GM12892 (cell line): ENCODE results near the gene CACNA2D2.

Source experiments
- DNase-seq: peaks from one replicate; pipeline ENCODE4 v3.0.0; 2011; ENCODE audit not compliant: insufficient read length
- FAIRE-seq: peaks from 2 replicates; lab custom pipeline; 2011; peaks lifted over from hg19 to GRCh38; lab: Jason Lieb, UNC
- POLR2A ChIP-seq: IDR thresholded peaks from 2 replicates; pipeline ENCODE4 v1.6.1; 2011; ENCODE audit warnings: low read depth, low read length, control low read depth
- POLR2AphosphoS5 ChIP-seq: IDR thresholded peaks from 2 replicates; pipeline ENCODE4 v1.6.1; 2011; ENCODE audit warnings: low read depth, low read length, control low read depth
- TAF1 ChIP-seq: IDR thresholded peaks from 2 replicates; pipeline ENCODE4 v1.6.1; 2011; ENCODE audit warnings: low read depth, mild to moderate bottlenecking, control low read depth, low read length, borderline replicate concordance

The CACNA2D2 gene

DNA sequence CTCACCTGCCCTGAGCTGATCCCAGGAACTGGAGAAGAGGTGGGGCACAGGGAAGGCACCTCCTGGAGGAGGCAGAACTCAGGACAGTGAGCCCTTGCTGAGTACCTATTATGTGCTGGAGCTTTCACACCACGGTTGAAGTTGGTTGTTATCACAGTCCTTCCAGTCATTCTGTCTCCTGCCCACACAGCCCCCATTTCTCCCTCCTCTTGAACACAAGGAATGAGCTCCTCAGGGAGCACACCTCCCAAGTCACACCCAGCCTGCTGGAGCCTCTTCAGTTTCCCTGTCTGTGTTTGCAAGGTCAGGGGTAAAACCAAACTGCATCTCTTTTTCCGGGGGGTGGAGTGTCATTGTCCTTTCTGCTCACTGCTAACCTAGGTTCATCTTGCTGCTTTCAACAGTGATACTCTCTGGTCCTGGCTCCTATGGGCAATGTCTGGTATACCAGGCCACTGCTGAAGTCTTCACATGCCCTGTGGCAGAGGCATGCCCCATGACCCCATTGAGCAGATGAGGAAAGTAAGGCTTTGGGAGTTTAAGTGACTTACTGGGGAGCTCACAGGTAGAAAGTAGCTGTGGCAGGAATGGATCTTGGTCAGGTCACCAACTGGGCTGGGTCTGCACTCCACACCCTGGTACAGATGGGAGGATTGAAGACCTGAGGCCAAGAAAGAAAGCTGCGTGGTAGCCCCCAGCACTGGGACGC, 34.1 kb upstream of the CACNA2D2 start:
- TF ChIP-seq POLR2AphosphoS5 (no peak), POLR2A (no peak), TAF1 (no peak)
- FAIRE-seq (no peak), DNase-seq (no peak)

DNA sequence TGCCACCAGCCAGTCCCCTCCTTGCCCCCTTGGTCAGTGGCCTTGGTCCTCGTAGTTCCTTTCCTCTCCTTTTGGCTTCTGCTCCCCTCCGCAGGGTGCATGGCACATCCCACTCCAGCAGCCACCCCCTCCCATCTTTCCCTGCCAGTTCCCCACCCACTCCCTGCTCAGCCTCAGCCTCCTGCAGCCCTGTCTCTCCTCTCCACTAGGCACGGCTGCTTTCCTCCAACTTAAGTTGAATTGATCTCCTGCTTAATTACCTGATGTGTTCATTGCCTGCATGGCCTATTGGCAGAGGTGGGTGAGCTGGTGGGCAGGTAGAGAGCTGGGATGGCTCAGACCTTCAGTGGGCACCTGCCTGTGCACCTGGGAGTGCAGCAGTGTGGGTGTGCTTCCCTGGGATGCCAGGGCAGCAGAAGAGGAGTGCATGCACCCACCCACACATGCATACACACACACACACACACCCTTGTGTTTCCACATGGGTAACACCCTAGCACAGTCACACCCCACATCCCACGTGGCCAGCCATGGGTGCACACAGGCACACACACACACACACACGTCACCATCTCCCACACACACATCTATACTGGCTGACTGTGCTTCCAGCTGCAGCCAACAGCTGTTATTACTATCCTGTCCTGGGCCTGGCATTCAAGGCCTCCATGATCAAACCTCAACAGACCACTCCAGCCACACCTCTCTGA, 33.2 kb upstream of the CACNA2D2 start:
- no peak for TF ChIP-seq TAF1
- no peak for TF ChIP-seq POLR2A
- no peak for TF ChIP-seq POLR2AphosphoS5
- FAIRE-seq (no peak), DNase-seq (no peak)

DNA sequence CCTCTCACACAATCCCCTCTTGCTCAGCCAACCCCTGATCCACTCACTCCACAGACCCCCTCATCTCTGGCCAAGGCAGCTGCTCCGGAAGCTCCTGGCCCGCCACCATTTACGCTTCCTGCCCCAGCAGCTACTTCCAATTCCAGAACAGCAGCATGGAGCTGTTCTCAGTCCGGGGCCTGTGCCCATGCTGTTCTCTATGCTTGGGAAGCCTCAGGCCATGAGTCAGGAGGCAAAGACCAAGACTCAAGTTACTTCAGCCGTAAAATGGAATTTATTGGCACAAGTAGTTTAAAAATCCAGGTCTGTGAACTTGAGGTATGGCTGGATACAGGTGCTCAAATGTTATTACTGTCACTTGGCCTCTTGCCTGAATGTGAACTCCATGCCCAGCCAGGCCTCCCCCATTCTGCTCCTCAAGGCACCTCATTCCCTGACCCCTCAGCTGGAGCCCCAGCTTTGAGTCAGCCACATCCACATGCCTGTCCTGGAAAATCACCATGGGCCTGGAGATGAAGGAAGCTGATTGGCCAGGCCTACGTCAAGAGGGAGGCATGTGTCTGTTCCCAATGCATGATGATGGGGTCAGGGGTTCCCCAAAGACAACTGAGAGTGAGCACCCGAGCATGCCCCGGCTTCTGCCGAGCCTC, 31.4 kb upstream of the CACNA2D2 start:
- DNase-seq = no peak
- FAIRE-seq = no peak
- TF ChIP-seq POLR2A (no peak), TAF1 (no peak), POLR2AphosphoS5 (no peak)

DNA sequence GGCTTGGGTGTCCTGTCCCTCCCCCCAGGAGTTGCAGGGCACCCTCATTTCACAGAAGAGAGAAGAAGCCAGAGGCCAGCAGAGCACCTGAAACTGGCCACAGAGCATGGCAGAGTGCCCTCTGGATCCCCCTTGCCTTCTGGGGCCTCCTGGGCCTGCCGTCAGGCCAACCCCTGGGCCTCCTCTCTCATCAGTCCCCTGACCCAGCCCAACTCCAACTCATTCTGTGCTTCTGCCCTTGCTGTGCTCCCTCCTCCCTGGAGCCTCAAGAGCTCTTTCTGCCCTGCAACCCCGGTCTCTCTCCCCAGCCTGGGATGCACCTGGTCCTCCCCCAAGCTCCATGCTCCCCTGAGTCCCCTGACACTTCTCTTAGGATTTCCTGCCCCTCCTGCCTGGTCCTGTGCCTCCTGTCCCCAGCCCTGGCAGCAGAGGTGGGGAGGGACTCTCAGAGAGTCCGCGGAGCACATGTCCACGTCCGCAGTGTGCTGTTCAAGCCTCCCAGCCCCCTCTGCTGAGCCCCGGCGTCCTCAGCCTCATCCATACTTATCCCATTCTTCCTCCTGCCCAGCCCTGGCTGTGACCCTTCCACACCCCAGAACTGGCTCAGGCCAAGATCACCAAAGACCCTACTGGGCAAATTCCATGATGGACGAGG, 30.5 kb upstream of the CACNA2D2 start:
- TF ChIP-seq POLR2A (no peak), POLR2AphosphoS5 (no peak), TAF1 (no peak)
- DNase-seq (no peak), FAIRE-seq (no peak)

DNA sequence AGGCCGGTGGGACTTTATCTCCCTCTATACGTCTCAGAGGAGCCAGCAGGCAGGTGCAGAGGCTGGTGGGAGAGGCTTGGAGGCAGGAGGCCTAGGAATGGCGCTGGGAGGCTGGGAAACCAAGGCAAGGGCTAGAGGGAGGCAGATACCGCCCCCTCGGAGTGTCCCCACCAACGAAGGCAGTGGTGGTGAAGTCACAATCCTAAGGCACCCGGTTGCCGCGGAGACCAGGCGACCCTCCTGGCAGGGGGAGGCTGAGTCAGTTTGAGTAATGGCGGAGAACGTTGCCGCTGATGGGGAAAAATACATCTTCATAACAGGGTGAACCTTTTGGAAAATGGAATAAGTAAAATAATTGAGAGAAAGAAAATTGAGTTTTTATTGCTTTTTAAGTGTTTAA, 29.9 kb upstream of the CACNA2D2 start:
- TF ChIP-seq TAF1 (no peak), POLR2AphosphoS5 (no peak), POLR2A (no peak)
- DNase-seq (no peak), FAIRE-seq (no peak)

DNA sequence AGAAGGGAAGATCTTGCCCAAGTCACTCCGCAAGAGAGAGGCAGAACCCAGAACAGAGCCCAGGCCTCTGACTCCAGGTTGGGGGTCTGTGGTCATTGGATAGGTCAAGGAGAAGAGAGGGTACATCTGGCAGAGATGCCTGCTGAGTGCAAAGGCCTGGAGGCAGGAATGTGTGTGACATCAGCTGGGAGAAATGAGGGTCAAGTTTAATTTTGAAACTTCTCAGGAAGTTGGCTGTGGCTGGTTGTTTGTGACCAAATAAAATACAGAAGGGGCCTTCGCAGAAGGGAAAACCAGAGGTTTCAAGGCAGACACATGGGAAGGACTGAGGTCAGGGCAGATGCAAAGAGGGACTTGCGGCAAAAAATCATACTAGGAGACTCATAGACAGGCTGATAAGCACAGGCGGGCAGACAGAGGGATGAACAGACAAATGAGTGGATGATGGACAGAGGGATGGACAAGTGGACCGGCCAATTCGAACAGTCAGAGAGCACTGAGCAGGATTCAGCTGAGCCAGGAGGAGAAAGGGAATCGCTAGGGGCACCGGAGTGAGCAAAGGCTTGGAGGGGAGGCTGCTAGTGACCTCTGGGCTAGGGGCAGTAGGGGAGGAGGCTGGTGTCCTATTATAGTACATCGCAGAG, 28.8 kb upstream of the CACNA2D2 start:
- FAIRE-seq = no peak
- TF ChIP-seq TAF1 (no peak), POLR2AphosphoS5 (no peak), POLR2A (no peak)

DNA sequence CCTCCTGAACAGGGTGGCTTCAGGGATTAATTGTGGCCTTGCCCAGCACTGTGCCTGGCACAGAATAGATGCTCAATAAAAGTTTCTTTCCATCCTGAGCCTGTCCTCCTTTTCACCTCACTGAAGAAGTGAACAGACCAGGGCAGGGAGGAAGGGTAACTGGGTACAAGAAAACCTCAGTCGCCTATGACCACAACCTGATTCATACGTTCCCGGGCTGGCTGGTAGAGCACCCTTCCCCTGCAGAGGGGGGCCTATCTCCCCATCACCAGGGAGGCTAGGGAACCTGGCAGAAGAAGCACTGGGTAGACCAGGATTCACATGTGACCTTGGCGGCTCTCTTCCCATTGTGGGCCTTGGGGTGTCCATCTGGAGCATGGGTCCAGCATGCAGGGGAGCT, 27.8 kb upstream of the CACNA2D2 start:
- TF ChIP-seq POLR2A = no peak
- no peak for TF ChIP-seq TAF1
- TF ChIP-seq POLR2AphosphoS5 = no peak
- FAIRE-seq (no peak), DNase-seq (no peak)

More for the DNA sequence above, 28.8 kb upstream of the CACNA2D2 start:
- no peak for DNase-seq

DNA sequence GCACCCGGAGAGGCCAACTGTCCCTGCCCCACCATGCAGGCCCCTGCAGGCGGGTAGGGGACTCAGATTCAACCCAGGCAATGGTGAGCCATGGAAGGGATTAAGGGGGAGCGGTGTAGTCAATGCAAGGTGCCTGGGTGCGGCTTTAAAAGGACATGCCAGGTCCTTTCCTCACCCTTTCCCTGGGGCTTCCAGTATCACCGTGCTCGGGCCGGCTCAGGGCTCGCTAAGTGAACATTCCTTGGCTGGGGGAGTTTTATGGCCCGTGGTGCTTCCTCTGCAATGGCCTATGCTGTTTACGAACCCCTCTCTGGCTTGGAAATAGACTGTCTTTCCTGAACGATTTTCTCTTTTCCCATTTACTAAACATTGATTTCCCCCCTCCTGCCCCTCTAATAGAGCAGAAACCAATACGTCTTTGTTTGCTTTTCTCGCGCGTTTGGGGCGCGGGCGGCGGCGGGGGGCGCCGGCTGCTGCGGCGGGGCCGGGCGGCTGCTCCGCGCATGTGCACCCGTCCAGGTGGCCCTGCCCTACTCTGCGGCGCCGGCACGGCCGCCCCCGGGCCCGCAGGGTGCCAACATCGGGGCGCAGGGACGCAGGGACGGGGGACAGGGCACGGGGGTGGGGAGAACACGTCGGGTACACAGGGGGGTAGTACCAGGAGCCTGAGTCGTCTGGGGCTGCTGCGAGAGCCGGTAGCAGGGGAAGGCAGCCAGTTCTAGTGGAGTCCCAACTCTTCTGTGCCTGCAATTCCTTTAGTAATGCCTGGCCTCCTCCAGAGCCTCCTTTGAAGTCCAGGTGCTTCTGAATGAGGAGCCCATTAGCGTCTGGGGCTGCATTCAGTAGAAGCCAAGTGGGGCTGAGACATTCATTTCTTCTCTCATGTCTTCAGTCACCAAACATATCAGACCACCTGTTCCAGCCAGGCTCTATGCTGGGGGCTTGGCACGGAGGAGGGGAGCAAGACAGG, 26.9 kb upstream of the CACNA2D2 start:
- FAIRE-seq = no peak
- no peak for TF ChIP-seq TAF1
- TF ChIP-seq POLR2A = no peak
- no peak for TF ChIP-seq POLR2AphosphoS5
- DNase-seq = no peak

DNA sequence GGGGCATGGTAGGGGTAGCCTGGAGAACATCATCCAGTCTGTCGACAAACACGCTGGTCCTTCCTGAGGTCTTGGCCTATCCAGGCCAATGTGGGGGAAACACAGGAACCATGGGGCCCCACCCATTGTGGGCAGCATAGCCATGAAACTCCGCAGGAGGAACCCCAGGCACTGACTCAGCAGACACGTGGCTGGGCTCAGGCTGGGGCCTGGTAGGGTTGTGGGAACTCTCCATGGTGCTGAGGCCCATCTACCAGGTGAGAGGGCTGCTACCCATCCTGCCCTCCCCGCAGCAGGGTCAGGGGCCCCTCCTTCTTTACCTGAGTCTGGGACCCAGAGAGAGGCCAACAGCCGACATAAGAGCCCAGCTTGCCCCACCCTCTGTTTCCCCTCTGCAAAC, 22.6 kb upstream of the CACNA2D2 start:
- FAIRE-seq (no peak), DNase-seq (peak; percentile 63)
- no peak for TF ChIP-seq TAF1
- no peak for TF ChIP-seq POLR2AphosphoS5
- TF ChIP-seq POLR2A = no peak
